Measurements from ENCODE around the gene RFC1. TPM values are rescaled to one million over a fixed set of nuclear protein-coding genes. Genes with fewer than 3 reads are reported as not detected.

Gene RFC1
- total RNA-seq, 1 donor from 2014 or later = 48.2 TPM

- Histone ChIP-seq H3K36me3 (ENCODE audit: control insufficient read depth, insufficient read depth, low read length) (peaks cover 1% of the 10 kb centered on the region), H3K27me3 (ENCODE audit: control insufficient read depth, insufficient read depth, low read length) (no peaks in the 10 kb centered on the region), H3K4me3 (ENCODE audit: low read depth, low read length) (no peak overlapping the region)
- no peak for FAIRE-seq
- no peak for TF ChIP-seq CTCF (IDR thresholded peaks at IDR 0.05; ENCODE audit: insufficient read depth, low read length, severe bottlenecking)
- DNase-seq (ENCODE audit: low read depth) = no peak
Measured at GRCh38 chr4:39256436-39256835, 109.7 kb downstream of the RFC1 start.

- FAIRE-seq (no peak), DNase-seq (ENCODE audit: low read depth) (no peak)
- H3K27me3 ChIP-seq (ENCODE audit: control insufficient read depth, insufficient read depth, low read length) = no peaks in the 10 kb centered on the region
- H3K4me3 ChIP-seq (ENCODE audit: low read depth, low read length) = no peak overlapping the region
- H3K36me3 ChIP-seq (ENCODE audit: control insufficient read depth, insufficient read depth, low read length) = peaks cover 1% of the 10 kb centered on the region
- no peak for TF ChIP-seq CTCF (IDR thresholded peaks at IDR 0.05; ENCODE audit: insufficient read depth, low read length, severe bottlenecking)
Measured at GRCh38 chr4:39255871-39256270, 110.3 kb downstream of the RFC1 start.

- no peaks in the 10 kb centered on the region for H3K27me3 ChIP-seq (ENCODE audit: control insufficient read depth, insufficient read depth, low read length)
- peaks cover 1% of the 10 kb centered on the region for H3K36me3 ChIP-seq (ENCODE audit: control insufficient read depth, insufficient read depth, low read length)
- DNase-seq (ENCODE audit: low read depth) = peak; percentile 82
- no peak for FAIRE-seq
- no peak overlapping the region for H3K4me3 ChIP-seq (ENCODE audit: low read depth, low read length)
- no peak for TF ChIP-seq CTCF (IDR thresholded peaks at IDR 0.05; ENCODE audit: insufficient read depth, low read length, severe bottlenecking)
Measured at GRCh38 chr4:39255266-39255665, 110.9 kb downstream of the RFC1 start.

- no peak for TF ChIP-seq CTCF (IDR thresholded peaks at IDR 0.05; ENCODE audit: insufficient read depth, low read length, severe bottlenecking)
- FAIRE-seq = no peak
Measured at GRCh38 chr4:39243462-39243861, 122.7 kb downstream of the RFC1 start.

More at GRCh38 chr4:39243462-39243861, 122.7 kb downstream of the RFC1 start:
- no peak for DNase-seq (ENCODE audit: low read depth)
- Histone ChIP-seq H3K36me3 (ENCODE audit: control insufficient read depth, insufficient read depth, low read length) (no peaks in the 10 kb centered on the region), H3K27me3 (ENCODE audit: control insufficient read depth, insufficient read depth, low read length) (no peaks in the 10 kb centered on the region), H3K4me3 (ENCODE audit: low read depth, low read length) (no peak overlapping the region)

Other genes with a start within 250 kb of the RFC1 start
- 14.5 and 20.8 TPM in 2 replicates for gene WDR19, start 183.8 kb downstream of the RFC1 start, total RNA-seq
- under 0.01 TPM in 2 replicates for gene KLB, start 40.6 kb upstream of the RFC1 start, total RNA-seq
- gene RPL9, start 92.6 kb upstream of the RFC1 start, total RNA-seq = 3,557 and 6,069 TPM in 2 replicates
- gene LIAS, start 92.7 kb upstream of the RFC1 start, total RNA-seq = 11.5 and 14.0 TPM in 2 replicates
- 43.1 and 65.0 TPM in 2 replicates for gene UGDH, start 161.1 kb upstream of the RFC1 start, total RNA-seq

Data from bronchial epithelial cell (primary cell).